Measurements from ENCODE around the gene LY9. TPM values are rescaled to one million over a fixed set of nuclear protein-coding genes. Genes with fewer than 3 reads are reported as not detected.
A peak's percentile ranks its signal among the peaks of the same experiment; 100 is the strongest.

Gene LY9
- total RNA-seq, 2 experiments from 2014 or later, result 1.3 to 8.0 TPM

GRCh38 chr1:160756849-160757201, 39.1 kb upstream of the LY9 start:
- Mint-ChIP-seq H3K27ac (peak overlapping the region; percentile 94), H3K4me3 (peak overlapping the region; percentile 4), H3K36me3 (peaks cover 48% of the 10 kb centered on the region), H3K9me3 (ENCODE audit: low read depth) (peaks cover 4% of the 10 kb centered on the region), H3K27me3 (no peaks in the 10 kb centered on the region), H3K4me1 (peaks cover 59% of the 10 kb centered on the region)
- DNase-seq, result no peak
- peak; percentile 29 for ATAC-seq
- CTCF ChIA-PET, result interaction anchor here (1.0 to 2.7 kb wide), 9 partner anchors 9 to 34 kb away, joined by 3 to 35 read pairs (median 12); partner anchors contain the start of gene SLAMF7

DNA sequence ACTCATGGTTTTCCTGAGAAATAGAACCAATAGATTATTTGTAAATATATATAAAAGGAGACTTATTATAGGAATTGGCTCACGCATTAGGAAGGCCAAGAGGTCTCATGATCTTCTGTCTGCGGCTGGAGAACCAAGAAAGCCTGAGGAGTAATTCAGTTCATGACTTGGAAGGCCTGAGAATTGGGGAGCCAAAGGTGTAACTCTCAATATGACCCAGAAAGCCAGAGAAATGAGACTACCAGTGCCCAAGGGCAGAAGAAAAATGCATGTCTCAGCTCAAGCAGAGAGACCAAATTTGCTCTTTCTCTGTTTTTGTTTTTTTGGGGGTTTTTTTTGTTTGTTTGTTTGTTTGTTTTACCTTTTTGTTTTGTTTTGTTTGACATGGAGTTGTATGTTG, 37.5 kb upstream of the LY9 start:
- H3K36me3 Mint-ChIP-seq, result peaks cover 31% of the 10 kb centered on the region
- peaks cover 52% of the 10 kb centered on the region for H3K4me1 Mint-ChIP-seq
- H3K9me3 Mint-ChIP-seq (ENCODE audit: low read depth), result peaks cover 4% of the 10 kb centered on the region
- ATAC-seq (no peak), DNase-seq (no peak)
- no peak overlapping the region for H3K27ac Mint-ChIP-seq
- H3K27me3 Mint-ChIP-seq, result no peaks in the 10 kb centered on the region
- CTCF ChIA-PET, result interaction anchor here (1.0 to 2.5 kb wide), 4 partner anchors 10 to 77 kb away, joined by 3 to 6 read pairs (median 3); no protein-coding TSS in a partner anchor
- H3K4me3 Mint-ChIP-seq, result no peak overlapping the region

DNA sequence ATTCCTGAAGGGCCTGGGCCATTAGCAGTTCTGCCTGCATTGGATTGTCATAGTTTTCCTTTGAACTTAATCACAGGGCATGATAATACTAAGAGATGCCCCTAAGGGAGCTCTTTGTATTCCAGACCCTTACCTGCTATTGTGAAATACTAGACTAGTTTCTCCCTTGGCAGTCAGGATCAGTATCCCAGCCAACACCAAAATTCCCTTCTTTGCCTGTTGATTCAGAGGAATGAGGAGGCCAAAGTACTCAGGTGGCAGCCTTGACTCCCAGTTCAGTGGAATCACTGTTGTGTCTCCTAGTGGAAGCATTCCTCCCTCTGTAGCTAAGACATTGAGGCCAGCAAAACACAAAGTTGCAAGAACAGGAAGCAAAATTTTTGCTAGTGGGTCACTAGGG, 36.2 kb upstream of the LY9 start:
- Mint-ChIP-seq H3K36me3 (peaks cover 20% of the 10 kb centered on the region), H3K27me3 (no peaks in the 10 kb centered on the region), H3K4me3 (no peak overlapping the region), H3K9me3 (ENCODE audit: low read depth) (peaks cover 4% of the 10 kb centered on the region), H3K27ac (no peak overlapping the region), H3K4me1 (peaks cover 46% of the 10 kb centered on the region)
- DNase-seq (no peak), ATAC-seq (no peak)
- CTCF ChIA-PET, result interaction anchor here (0.6 to 2.5 kb wide), 6 partner anchors 10 to 84 kb away, joined by 3 to 6 read pairs (median 3); no protein-coding TSS in a partner anchor

- Mint-ChIP-seq H3K9me3 (ENCODE audit: low read depth) (peaks cover 4% of the 10 kb centered on the region), H3K4me3 (no peak overlapping the region), H3K27ac (no peak overlapping the region), H3K27me3 (no peaks in the 10 kb centered on the region), H3K4me1 (peaks cover 37% of the 10 kb centered on the region), H3K36me3 (peaks cover 20% of the 10 kb centered on the region)
- ATAC-seq (no peak), DNase-seq (no peak)
- CTCF ChIA-PET, result interaction anchor here (1.4 to 11.4 kb wide), 3 partner anchors 15 to 36 kb away, joined by 3 to 292 read pairs (median 6); partner anchors contain the start of gene SLAMF7
Measured at GRCh38 chr1:160761046-160761445, 34.9 kb upstream of the LY9 start.

DNA sequence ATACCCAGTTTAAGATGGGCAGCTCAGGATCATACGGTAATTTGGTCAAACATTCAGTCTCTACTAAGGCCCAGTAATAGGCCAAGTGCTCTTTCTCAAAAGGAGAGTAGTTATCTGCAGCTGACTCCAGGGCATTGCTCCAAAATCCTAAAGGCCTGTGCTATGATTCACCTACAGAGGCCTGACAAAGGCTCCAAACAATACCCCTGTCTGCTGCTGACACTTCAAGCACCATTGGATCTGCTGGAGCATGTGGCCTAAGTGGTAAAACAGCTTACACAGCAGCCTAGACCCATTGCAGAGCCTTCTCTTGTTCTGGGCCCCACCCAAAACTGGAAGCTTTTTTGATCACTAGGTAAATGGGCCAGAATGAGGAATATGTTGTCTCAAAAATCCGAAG, 34.1 kb upstream of the LY9 start:
- no peak for DNase-seq
- no peaks in the 10 kb centered on the region for H3K27me3 Mint-ChIP-seq
- CTCF ChIA-PET, result interaction anchor here (0.9 to 11.4 kb wide), 5 partner anchors 14 to 73 kb away, joined by 3 to 292 read pairs (median 3); partner anchors contain the start of gene SLAMF7

DNA sequence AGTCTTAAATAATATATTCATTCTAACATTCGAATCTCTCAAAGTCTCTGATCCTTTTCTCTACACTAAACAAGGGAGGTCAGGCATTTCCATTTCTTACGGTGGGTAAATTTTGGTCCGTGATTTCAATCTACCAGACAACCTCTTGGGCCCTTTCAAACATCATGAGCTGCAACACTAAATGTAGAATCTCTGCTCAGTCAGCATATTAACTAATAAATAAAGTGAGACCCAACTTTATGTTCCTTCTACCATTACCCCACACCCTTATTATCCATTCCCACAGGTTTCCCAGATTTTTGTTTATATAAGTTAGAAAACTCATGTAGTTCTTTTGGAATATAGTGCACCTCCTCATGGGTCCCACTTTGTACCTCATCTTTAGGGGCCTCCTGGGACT, 32.0 kb upstream of the LY9 start:
- Mint-ChIP-seq H3K27ac (no peak overlapping the region), H3K4me1 (peaks cover 38% of the 10 kb centered on the region), H3K27me3 (no peaks in the 10 kb centered on the region), H3K9me3 (ENCODE audit: low read depth) (peaks cover 4% of the 10 kb centered on the region), H3K4me3 (no peak overlapping the region), H3K36me3 (peaks cover 11% of the 10 kb centered on the region)
- DNase-seq (no peak), ATAC-seq (no peak)
- CTCF ChIA-PET, result interaction anchor here (1.3 to 11.4 kb wide), 6 partner anchors 8 to 89 kb away, joined by 4 to 292 read pairs (median 8); partner anchors contain the start of gene SLAMF7

More for the DNA sequence above, 34.1 kb upstream of the LY9 start:
- Mint-ChIP-seq H3K27ac (no peak overlapping the region), H3K9me3 (ENCODE audit: low read depth) (peaks cover 4% of the 10 kb centered on the region), H3K4me3 (no peak overlapping the region), H3K4me1 (peaks cover 35% of the 10 kb centered on the region), H3K36me3 (peaks cover 18% of the 10 kb centered on the region)
- no peak for ATAC-seq

DNA sequence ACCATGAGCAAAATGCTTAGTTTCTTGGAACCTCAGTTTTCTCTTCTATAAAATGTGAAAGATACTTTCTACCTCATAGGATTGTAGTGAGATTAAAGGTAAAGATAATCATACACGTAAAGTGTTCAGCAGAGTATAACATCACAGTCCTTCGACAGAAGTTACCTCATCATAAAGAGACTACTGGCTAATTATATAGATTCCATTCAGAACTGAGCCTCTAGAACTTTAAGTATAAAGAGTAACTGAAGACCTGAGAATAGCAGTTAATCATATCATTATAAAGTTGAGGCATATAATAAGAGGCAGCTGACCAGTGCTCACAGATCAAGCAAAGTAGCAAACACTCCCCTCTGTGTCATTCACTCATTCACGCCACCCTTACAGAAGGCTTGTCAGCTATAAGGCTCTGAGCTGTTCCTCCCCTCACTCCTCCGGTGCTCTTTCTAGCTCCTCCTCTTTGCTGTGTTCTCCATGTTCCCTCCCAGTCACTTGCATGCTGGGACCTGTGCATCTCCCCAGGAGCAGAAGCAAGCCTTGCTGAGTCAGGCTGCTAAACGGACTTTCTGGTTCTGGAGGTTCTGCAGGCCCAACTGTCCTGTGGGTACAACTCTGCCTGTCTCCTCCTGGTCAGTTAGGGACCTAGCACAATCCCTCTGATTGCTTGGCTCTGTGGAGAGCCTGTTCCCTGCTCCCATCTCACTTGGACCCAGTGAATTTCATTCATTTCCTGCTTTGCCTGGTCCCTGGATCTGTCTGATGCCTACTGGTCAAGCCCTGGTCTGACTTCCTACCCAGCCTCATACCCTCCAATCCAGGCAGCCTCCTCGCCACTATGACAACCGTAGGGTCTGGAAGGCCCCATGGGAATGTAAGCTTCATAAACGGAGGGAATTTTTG, 28.3 kb upstream of the LY9 start:
- CTCF ChIA-PET, result interaction anchor here (0.7 to 11.4 kb wide), 36 partner anchors 9 to 316 kb away, joined by 3 to 292 read pairs (median 5); partner anchors contain the start of genes CD244, CD48, ITLN2 and LY9
- ATAC-seq, result peak; percentile 71
- Mint-ChIP-seq H3K4me3 (peak overlapping the region; percentile 78), H3K27me3 (no peaks in the 10 kb centered on the region), H3K4me1 (peaks cover 33% of the 10 kb centered on the region), H3K36me3 (peaks cover 2% of the 10 kb centered on the region), H3K9me3 (ENCODE audit: low read depth) (no peaks in the 10 kb centered on the region), H3K27ac (peak overlapping the region; percentile 91)
- peak; percentile 69 for DNase-seq

DNA sequence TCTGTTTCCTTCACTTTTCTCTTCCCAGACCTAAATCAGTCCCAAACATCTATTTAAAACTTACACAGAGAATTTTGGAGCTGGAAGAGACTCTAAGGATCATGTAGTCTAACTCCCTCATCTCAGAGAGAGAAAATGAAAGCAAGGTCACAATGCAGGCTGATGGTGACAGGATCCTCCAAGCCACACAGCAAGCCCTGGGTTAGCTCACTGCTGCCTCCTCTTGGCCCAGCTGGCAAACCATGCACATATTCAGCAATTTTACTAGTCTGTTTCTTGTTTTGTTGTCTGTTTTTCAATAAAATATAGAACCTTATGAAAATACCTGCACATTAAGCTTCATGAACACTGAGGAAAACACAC, 27.7 kb upstream of the LY9 start:
- Mint-ChIP-seq H3K4me3 (peak overlapping the region; percentile 78), H3K9me3 (ENCODE audit: low read depth) (no peaks in the 10 kb centered on the region), H3K36me3 (peaks cover 2% of the 10 kb centered on the region), H3K4me1 (peaks cover 32% of the 10 kb centered on the region), H3K27ac (peak overlapping the region; percentile 91), H3K27me3 (no peaks in the 10 kb centered on the region)
- peak; percentile 94 for DNase-seq
- ATAC-seq, result peak; percentile 95
- CTCF ChIA-PET, result interaction anchor here (0.7 to 11.4 kb wide), 34 partner anchors 9 to 317 kb away, joined by 3 to 292 read pairs (median 5); partner anchors contain the start of genes CD244, CD48, ITLN2 and LY9

DNA sequence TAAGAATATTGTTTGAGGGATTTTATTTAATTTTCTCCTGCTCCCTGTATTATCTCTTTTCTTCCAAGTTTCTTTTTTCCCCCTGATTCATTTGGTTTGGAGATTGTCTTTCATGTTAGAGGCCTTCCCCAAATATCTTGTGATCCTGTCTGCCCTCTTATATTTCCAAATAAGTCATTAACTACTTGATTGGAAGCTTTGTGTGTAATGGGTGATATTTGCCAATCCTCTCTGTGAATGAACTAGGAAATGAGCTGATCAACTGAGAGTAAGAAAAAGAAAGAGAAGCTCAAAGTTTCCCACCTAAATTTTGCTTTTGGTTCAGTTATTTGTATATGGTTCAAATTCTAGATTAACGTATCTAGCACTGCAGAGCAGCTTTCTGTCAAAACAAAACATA, 23.6 kb upstream of the LY9 start:
- ATAC-seq (no peak), DNase-seq (no peak)
- no peaks in the 10 kb centered on the region for H3K9me3 Mint-ChIP-seq (ENCODE audit: low read depth)
- no peaks in the 10 kb centered on the region for H3K27me3 Mint-ChIP-seq
- no peak overlapping the region for H3K27ac Mint-ChIP-seq
- no peak overlapping the region for H3K4me3 Mint-ChIP-seq
- CTCF ChIA-PET, result interaction anchor here (1.5 to 6.2 kb wide), 8 partner anchors 10 to 218 kb away, joined by 4 to 84 read pairs (median 6); partner anchors contain the start of genes ITLN2 and LY9
- H3K4me1 Mint-ChIP-seq, result peaks cover 35% of the 10 kb centered on the region
- no peaks in the 10 kb centered on the region for H3K36me3 Mint-ChIP-seq

DNA sequence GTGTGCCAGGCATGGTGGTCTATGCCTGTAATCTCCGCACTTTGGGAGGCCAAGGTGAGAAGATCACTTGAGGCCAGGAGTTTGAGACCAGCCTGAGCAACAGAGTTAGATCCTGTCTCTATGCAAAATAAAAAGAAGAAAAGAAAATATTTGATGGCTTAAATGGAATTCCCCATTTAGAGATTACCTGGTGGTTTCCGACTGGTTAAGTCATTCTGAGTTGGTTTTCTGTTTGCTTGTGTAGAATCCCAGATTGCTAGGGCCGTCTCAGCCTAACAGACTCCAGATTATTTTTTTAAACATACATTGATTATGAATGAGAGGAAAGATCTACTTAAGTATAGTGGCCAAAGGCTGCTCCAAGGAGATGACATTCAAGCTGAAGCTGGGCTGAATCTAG, 22.9 kb upstream of the LY9 start:
- no peak overlapping the region for H3K27ac Mint-ChIP-seq
- DNase-seq, result no peak
- peaks cover 27% of the 10 kb centered on the region for H3K4me1 Mint-ChIP-seq

DNA sequence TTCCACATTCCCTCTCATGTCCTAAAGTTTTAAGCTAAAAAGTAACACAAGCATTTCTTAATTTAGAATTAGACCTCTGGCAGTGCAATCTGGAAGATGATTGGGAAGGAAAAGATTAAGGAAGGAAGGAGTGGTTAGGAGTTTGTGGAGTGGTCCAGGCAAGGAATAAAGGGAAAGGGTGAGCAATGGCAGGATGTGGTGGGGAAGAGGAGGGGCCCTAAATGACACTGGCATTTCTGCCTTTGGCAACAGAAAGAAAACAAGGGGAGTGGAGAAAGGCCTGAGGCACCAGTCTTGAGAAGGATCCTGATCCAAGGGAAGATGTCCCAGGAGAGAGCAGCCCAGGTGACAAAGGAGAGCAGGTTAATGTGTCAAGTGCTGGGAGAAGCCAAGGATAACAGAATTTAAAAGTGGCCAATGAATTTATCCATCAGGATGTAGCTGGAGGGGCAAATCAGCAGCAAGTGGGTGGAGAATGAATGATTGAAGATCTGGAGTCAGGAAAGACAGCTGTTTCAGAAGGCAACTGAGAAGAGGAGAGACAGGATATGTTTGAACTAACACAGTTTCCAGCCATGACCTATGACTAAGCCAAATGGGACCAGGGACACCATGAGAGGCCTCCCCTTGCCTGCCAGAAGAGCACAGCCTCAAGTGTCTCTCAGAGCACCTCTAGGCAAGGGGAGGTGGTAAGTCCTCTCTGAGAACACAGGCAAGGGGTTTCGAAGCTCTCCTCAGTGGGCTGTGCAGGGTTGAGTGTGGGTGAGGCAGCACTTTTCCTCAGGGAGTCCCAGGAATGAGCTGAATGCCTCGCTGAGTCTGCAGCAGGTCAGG, 20.9 kb upstream of the LY9 start:
- peaks cover 19% of the 10 kb centered on the region for H3K4me1 Mint-ChIP-seq
- ATAC-seq (no peak), DNase-seq (no peak)
- CTCF ChIA-PET, result interaction anchor here (0.9 to 9.1 kb wide), 16 partner anchors 13 to 215 kb away, joined by 3 to 174 read pairs (median 13); partner anchors contain the start of genes ITLN2 and LY9
- no peaks in the 10 kb centered on the region for H3K27me3 Mint-ChIP-seq
- no peaks in the 10 kb centered on the region for H3K9me3 Mint-ChIP-seq (ENCODE audit: low read depth)
- H3K4me3 Mint-ChIP-seq, result no peak overlapping the region
- H3K36me3 Mint-ChIP-seq, result no peaks in the 10 kb centered on the region
- peak overlapping the region; percentile 10 for H3K27ac Mint-ChIP-seq

More for the DNA sequence above, 22.9 kb upstream of the LY9 start:
- no peak for ATAC-seq
- Mint-ChIP-seq H3K4me3 (no peak overlapping the region), H3K9me3 (ENCODE audit: low read depth) (no peaks in the 10 kb centered on the region), H3K27me3 (no peaks in the 10 kb centered on the region), H3K36me3 (no peaks in the 10 kb centered on the region)
- CTCF ChIA-PET, result interaction anchor here (0.6 to 6.2 kb wide), 10 partner anchors 9 to 217 kb away, joined by 4 to 84 read pairs (median 6); partner anchors contain the start of genes ITLN2 and LY9

DNA sequence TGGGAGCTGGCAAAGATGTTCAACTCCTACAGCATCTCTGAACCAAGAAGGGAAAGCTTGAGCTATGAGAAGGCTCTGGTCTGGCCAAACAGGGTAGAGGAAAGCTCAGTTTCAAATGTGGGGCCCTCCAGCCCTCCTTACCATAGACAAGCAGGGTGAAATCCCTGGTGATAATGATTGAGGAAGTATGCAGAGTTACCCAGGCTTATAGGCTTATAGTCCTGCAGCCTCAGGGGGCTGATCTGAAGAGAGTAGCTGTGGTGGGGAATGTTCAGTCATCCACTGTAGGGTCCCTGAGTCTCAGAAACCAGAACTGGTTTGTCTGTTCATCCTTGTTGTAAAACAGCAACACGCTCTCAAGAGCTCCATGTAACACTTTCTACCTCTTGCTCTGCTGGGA, 19.8 kb upstream of the LY9 start:
- DNase-seq (no peak), ATAC-seq (no peak)
- Mint-ChIP-seq H3K27me3 (no peaks in the 10 kb centered on the region), H3K4me3 (no peak overlapping the region), H3K9me3 (ENCODE audit: low read depth) (no peaks in the 10 kb centered on the region), H3K4me1 (peaks cover 16% of the 10 kb centered on the region), H3K27ac (no peak overlapping the region), H3K36me3 (no peaks in the 10 kb centered on the region)
- CTCF ChIA-PET, result interaction anchor here (1.0 to 9.1 kb wide), 23 partner anchors 8 to 214 kb away, joined by 3 to 174 read pairs (median 9); partner anchors contain the start of genes ITLN2 and LY9
